HCT116 (cell line): Measurements from ENCODE around the gene ROBO1. TPM values are rescaled to one million over a fixed set of nuclear protein-coding genes. Genes with fewer than 3 reads are reported as not detected.

Source experiments
- ATAC-seq: fragments of 200-7000 bp; cut with Tn5 transposase; 2 replicates; pipeline ENCODE4 v1.9.1; 2020; ENCODE audit warnings: mild to moderate bottlenecking, moderate library complexity
- BruUV-seq: library from RNA; stranded (reverse); fragments of 400-500 nt; replicated peaks from 2 replicates; lab custom pipeline; 2021; lab: Mats Ljungman, UMichigan
- CTCF ChIA-PET: fragments of 300-600 bp; sonication (Branson Sonifier 250); formaldehyde crosslinking; loops from one replicate; lab custom pipeline; 2021; ENCODE audit warnings: antibody characterized with exemption; lab: Charles Lee
- POLR2A ChIA-PET: fragments of 300-600, 350-600 bp; sonication (Branson Sonifier 250); formaldehyde crosslinking; loops from one replicate; lab custom pipeline; 2021; ENCODE audit warnings: antibody characterized with exemption; lab: Charles Lee
- RAD21 ChIA-PET, 2 experiments: fragments of 300-600 bp; sonication (Branson Sonifier 250); formaldehyde crosslinking; loops; one replicate each; lab custom pipeline; 2023; ENCODE audit warnings: low total read pairs in 2 of 2; ENCODE audit not compliant: uncharacterized antibody in 2 of 2, unreplicated experiment in 2 of 2, low non-redundant PET in 1 of 2; lab: Charles Lee
- DNase-seq: peaks from one replicate; pipeline ENCODE4 v3.0.0-alpha.2; 2010; ENCODE audit warnings: low read depth, low spot score
- H2AFZ ChIP-seq: fragments of 200-600 bp; shearing (Covaris generic), sonication (generic); 2 replicates; pipeline ENCODE4 v1.6.1; 2017; ENCODE audit warnings: low read depth, mixed run types, mixed read lengths, antibody characterized with exemption, low read length; ENCODE audit not compliant: poor library complexity, severe bottlenecking
- H3K27ac ChIP-seq: 2 replicates; pipeline ENCODE4 v1.5.1; 2012; ENCODE audit warnings: low read depth, low read length
- H3K27me3 ChIP-seq: fragments of 200-600 bp; sonication (generic); 2 replicates; pipeline ENCODE4 v1.6.1; 2016; ENCODE audit warnings: mixed run types, low read length, mixed read lengths; ENCODE audit not compliant: insufficient read depth
- H3K36me3 ChIP-seq, 2 experiments: fragments of 200-500 bp in 1 of 2; fragments of 200-600 bp in 1 of 2; sonication (Bioruptor generic) in 1 of 2; sonication (generic) in 1 of 2; 2 replicates each; pipeline versions ENCODE4 v1.5.1 to v1.6.1; 2014 to 2016; ENCODE audit warnings: low read length in 2 of 2, inconsistent platforms in 1 of 2, mixed read lengths in 1 of 2, mixed run types in 1 of 2; ENCODE audit not compliant: insufficient read depth in 2 of 2, control insufficient read depth in 1 of 2
- H3K4me1 ChIP-seq, 2 experiments: fragments of 200-600 bp in 1 of 2; sonication (generic) in 1 of 2; 2 replicates each; pipeline versions ENCODE4 v1.5.1 to v1.6.1; 2012 to 2017; ENCODE audit warnings: low read length in 2 of 2, inconsistent platforms in 1 of 2, mild to moderate bottlenecking in 1 of 2, mixed read lengths in 1 of 2, mixed run types in 1 of 2, moderate library complexity in 1 of 2; ENCODE audit not compliant: insufficient read depth in 2 of 2, control insufficient read depth in 1 of 2
- H3K4me2 ChIP-seq: fragments of 200-600 bp; sonication (generic); 2 replicates; pipeline ENCODE4 v1.6.1; 2017; ENCODE audit warnings: mixed run types, low read length, mixed read lengths
- H3K4me3 ChIP-seq, 2 experiments: fragments of 200-600 bp in 1 of 2; sonication (generic) in 1 of 2; replicated peaks in 1 of 2; 2 replicates each; pipeline ENCODE4 v1.5.1; 2011 to 2016; ENCODE audit warnings: low read length in 2 of 2, control low read depth in 1 of 2, low read depth in 1 of 2, mild to moderate bottlenecking in 1 of 2, mixed read lengths in 1 of 2, mixed run types in 1 of 2
- H3K79me2 ChIP-seq: fragments of 200-600 bp; sonication (generic); 2 replicates; pipeline ENCODE4 v1.6.1; 2017; ENCODE audit warnings: mild to moderate bottlenecking, mixed run types, low read length, moderate library complexity, mixed read lengths; ENCODE audit not compliant: insufficient read depth
- H3K9ac ChIP-seq: fragments of 200-600 bp; sonication (generic); 2 replicates; pipeline ENCODE4 v1.6.1; 2016; ENCODE audit warnings: low read length, mixed read lengths
- H3K9me2 ChIP-seq: fragments of 200-600 bp; sonication (generic), shearing (Covaris generic); 2 replicates; pipeline ENCODE4 v1.6.1; 2017; ENCODE audit warnings: mixed run types, mild to moderate bottlenecking, moderate library complexity; ENCODE audit not compliant: insufficient read depth
- H3K9me3 ChIP-seq, 2 experiments: fragments of 200-500 bp in 1 of 2; fragments of 200-600 bp in 1 of 2; sonication (Bioruptor generic) in 1 of 2; sonication (generic) in 1 of 2; 2 replicates each; pipeline ENCODE4 v1.6.1; 2014 to 2017; ENCODE audit warnings: low read length in 2 of 2, mixed read lengths in 2 of 2, inconsistent platforms in 1 of 2, low read depth in 1 of 2, mild to moderate bottlenecking in 1 of 2, mixed run types in 1 of 2, moderate library complexity in 1 of 2; ENCODE audit not compliant: control insufficient read depth in 1 of 2, insufficient read depth in 1 of 2
- H4K20me1 ChIP-seq: fragments of 200-600 bp; sonication (generic), shearing (Covaris generic); 2 replicates; pipeline ENCODE4 v1.6.1; 2017; ENCODE audit warnings: mixed run types, mild to moderate bottlenecking, moderate library complexity; ENCODE audit not compliant: insufficient read depth
- CTCF ChIP-seq, 3 experiments: fragments of 200-600 bp in 1 of 3; sonication (generic) in 1 of 3; IDR thresholded peaks in 2 of 3; conservative IDR thresholded peaks in 1 of 3; 2 replicates each; pipeline ENCODE4 v1.5.1; 2012 to 2017; ENCODE audit warnings: low read depth in 2 of 3, low read length in 2 of 3, antibody characterized with exemption in 1 of 3, borderline replicate concordance in 1 of 3, control low read depth in 1 of 3, mild to moderate bottlenecking in 1 of 3, mixed read lengths in 1 of 3, mixed run types in 1 of 3, moderate library complexity in 1 of 3; ENCODE audit not compliant: insufficient read depth in 1 of 3
- ELF1 ChIP-seq: IDR thresholded peaks from 2 replicates; pipeline ENCODE4 v1.6.1; 2012; ENCODE audit warnings: low read depth, borderline replicate concordance
- FOSL1 ChIP-seq: IDR thresholded peaks from 2 replicates; pipeline ENCODE4 v1.6.1; 2012; ENCODE audit warnings: low read depth
- JUND ChIP-seq: IDR thresholded peaks from 2 replicates; pipeline ENCODE4 v1.6.1; 2012
- MAX ChIP-seq: IDR thresholded peaks from 2 replicates; pipeline ENCODE4 v1.6.1; 2012
- SIN3A ChIP-seq: IDR thresholded peaks from 2 replicates; pipeline ENCODE4 v1.6.1; 2012; ENCODE audit warnings: low read depth
- ZNF274 ChIP-seq: fragments of 200-500 bp; sonication (Bioruptor generic); IDR thresholded peaks from 2 replicates; pipeline ENCODE4 v1.6.1; 2014; ENCODE audit warnings: mild to moderate bottlenecking, low read depth, low read length, inconsistent platforms
- intact Hi-C: fragments of 100-400 bp; cut with micrococcal nuclease; formaldehyde crosslinking; loops from 2 replicates; pipeline ENCODE4 v1.10.0; 2022
- total RNA-seq: library from RNA; stranded (reverse); gene quantifications from one replicate; pipeline ENCODE4 v1.2.1, GENCODE V29; 2021; ENCODE audit not compliant: unreplicated experiment

Gene ROBO1
- total RNA-seq, 1 experiment from 2014 or later = 0.27 TPM

- no TSS peak for BruUV-seq
- no peaks in the 10 kb centered on the region for H3K4me1 ChIP-seq
- RAD21 ChIA-PET = no interaction called here
- no peak overlapping the region for H3K4me2 ChIP-seq
- H3K4me3 ChIP-seq = no peak overlapping the region
- ATAC-seq (no peak), DNase-seq (no peak)
- CTCF ChIA-PET = no interaction called here
- H2AFZ ChIP-seq = no peak overlapping the region
- intact Hi-C loops = no loop called here
- H3K27me3 ChIP-seq = no peaks in the 10 kb centered on the region
- no peaks in the 10 kb centered on the region for H3K79me2 ChIP-seq
- no peaks in the 10 kb centered on the region for H3K9me2 ChIP-seq
- no peaks in the 10 kb centered on the region; the same call in 1 of the 2 replicates for H4K20me1 ChIP-seq
- H3K9me3 ChIP-seq = peaks cover 4 to 19% of the 10 kb centered on the region in 2 experiments; a peak in 3 of 4 replicates
- TF ChIP-seq ZNF274 (no peak), MAX (no peak), FOSL1 (no peak), ELF1 (no peak), CTCF (IDR thresholded peaks at IDR 0.05 in 2 of 3, conservative IDR thresholded peaks at IDR 0.05 in 1 of 3; ENCODE audit: borderline replicate concordance in 1 of 3, insufficient read depth in 1 of 3, low read depth in 2 of 3, low read length in 2 of 3) (no peak), SIN3A (no peak)
- POLR2A ChIA-PET = no interaction called here
- H3K27ac ChIP-seq = no peak overlapping the region
- H3K36me3 ChIP-seq = no peaks in the 10 kb centered on the region
- no peak overlapping the region for H3K9ac ChIP-seq
Observed at GRCh38 chr3:79632842-79633241, 135.0 kb downstream of the ROBO1 start.

GRCh38 chr3:79618883-79619282, 148.9 kb downstream of the ROBO1 start:
- ChIA-PET RAD21 (no interaction called here), CTCF (no interaction called here), POLR2A (no interaction called here)
- Histone ChIP-seq H3K4me3 (no peak overlapping the region), H2AFZ (no peak overlapping the region), H3K79me2 (no peaks in the 10 kb centered on the region), H3K27me3 (no peaks in the 10 kb centered on the region), H3K27ac (no peak overlapping the region), H3K36me3 (no peaks in the 10 kb centered on the region), H3K9me2 (no peaks in the 10 kb centered on the region), H3K9me3 (peaks cover 6 to 24% of the 10 kb centered on the region in 2 experiments; a peak in 3 of 4 replicates), H3K4me2 (no peak overlapping the region), H3K4me1 (no peaks in the 10 kb centered on the region), H4K20me1 (no peaks in the 10 kb centered on the region), H3K9ac (no peak overlapping the region)
- intact Hi-C loops = no loop called here
- ATAC-seq (no peak), DNase-seq (no peak)
- BruUV-seq = no TSS peak
- TF ChIP-seq FOSL1 = no peak
- no peak for TF ChIP-seq JUND
